ENCODE results near the gene MAP2K3.

DNA sequence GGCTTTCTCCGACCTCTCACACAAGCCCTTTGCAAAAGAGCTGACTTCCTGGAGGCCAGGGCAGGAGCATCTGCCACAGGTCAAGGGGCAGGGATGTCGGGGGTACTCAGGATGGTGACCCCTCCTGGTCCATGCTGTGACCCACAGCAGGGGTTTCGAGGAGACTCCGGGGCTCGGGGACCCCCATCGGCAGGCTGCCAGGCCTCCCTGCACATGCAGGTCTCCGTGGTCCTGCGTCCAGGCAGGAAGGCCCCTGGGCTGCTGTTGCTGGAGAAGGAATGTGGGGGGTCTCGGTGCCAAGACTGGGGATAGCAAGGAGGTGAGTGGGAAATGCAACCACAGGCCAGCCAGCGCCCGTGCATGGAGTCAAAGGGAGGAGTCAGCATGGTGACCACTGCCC, 42.9 kb upstream of the MAP2K3 start:
- TF ChIP-seq, protein P1, sequence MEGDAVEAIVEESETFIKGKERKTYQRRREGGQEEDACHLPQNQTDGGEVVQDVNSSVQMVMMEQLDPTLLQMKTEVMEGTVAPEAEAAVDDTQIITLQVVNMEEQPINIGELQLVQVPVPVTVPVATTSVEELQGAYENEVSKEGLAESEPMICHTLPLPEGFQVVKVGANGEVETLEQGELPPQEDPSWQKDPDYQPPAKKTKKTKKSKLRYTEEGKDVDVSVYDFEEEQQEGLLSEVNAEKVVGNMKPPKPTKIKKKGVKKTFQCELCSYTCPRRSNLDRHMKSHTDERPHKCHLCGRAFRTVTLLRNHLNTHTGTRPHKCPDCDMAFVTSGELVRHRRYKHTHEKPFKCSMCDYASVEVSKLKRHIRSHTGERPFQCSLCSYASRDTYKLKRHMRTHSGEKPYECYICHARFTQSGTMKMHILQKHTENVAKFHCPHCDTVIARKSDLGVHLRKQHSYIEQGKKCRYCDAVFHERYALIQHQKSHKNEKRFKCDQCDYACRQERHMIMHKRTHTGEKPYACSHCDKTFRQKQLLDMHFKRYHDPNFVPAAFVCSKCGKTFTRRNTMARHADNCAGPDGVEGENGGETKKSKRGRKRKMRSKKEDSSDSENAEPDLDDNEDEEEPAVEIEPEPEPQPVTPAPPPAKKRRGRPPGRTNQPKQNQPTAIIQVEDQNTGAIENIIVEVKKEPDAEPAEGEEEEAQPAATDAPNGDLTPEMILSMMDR (conservative IDR thresholded peaks at IDR 0.05) = no peak
- TF ChIP-seq EZH2 (IDR thresholded peaks at IDR 0.05; ENCODE audit: low read depth) = no peak

All from PC-9 (cell line).